NCI-H2029 treated with DMSO at 0.1 percent for 48 hours (cell line): ENCODE measurements around the gene ATAT1.
"Not testable (repeated sequence)": the region's sequence is repeated elsewhere in the genome, so short reads cannot be mapped to it uniquely, and the experiment has no call there.

Source experiments
- DNase-seq: peaks from one replicate; lab custom pipeline; 2025; lab: John Stamatoyannopoulos, UW

ATAT1 gene

DNA sequence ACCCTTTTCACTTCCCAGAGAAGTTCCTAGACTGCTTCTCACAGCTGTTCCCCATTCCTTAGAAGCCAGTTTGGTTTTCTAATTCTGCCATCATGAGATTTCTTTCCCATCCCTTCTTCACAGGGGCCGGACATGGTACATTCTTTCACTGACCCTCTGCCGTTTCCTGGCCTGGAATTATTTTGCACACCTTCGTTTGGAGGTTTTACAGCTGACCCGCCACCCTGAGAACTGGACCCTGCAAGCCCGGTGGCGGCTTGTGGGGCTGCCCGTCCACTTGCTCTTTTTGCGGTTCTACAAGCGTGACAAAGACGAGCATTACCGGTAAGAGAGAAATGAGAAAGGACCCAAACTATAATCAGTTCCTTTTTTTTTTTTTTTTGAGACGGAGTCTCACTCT is 24.5 kb downstream of the ATAT1 start:
- no peak for DNase-seq

DNA sequence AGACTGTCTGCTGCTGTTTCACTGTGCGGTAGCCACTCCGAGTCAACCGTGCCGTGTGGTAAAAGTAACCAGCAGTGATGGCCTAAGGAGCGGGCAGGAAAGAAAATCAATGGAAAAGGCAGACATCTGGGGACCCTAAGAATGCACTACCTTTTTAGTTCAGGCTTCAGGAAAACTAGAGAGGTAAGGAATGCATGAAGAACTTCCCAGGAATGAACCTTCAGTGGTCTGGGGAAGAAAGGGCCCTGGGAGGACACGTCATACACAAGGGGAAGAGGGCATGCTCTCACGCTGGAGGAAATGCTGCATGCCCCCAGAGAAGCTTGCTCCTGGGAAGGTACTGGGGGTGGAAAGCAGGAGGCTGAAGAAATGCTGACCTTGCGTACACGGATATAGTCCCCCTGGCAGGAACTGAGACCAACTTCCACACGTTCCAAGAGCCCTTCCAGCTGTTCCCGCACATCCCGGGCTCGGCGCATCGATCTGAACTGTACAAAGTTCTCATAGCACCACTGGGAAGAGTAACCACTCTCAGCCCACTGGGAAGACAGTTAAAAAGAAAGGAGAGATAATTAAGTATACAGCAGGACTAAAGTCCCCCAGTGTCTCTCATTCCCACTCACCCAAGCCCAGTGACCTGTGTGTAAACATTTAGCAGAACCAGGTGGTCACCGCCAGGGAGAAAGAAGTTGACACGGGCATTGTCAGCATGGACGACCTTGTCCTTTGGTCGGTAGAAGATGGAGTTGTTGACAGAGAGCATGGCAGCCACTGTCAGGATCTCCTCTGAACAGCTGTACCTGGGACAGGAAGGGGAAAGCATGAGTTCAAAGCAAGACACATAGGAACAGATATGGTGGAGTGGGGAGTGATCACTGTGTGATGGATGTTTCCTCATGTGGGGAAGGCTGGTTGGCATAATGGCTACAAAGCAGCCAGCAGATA is 28.4 kb downstream of the ATAT1 start:
- DNase-seq: no peak

DNA sequence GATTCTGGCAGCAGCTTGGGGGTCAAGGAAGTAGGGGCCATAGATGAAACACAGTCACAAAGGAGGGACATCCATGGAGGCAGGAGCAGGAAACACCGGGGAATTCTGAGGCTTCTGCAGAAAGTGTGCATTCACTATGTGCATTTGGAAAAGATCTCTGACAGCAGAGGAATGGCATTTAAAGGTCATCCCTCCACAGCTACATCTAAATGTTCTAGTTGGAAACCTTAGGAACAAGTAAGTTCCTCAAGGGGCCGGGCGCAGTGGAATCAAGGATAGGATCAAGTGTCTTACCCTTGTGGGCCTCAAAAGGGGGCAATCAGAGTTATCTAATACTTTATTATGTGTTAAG is 29.0 kb downstream of the ATAT1 start:
- no peak for DNase-seq

DNA sequence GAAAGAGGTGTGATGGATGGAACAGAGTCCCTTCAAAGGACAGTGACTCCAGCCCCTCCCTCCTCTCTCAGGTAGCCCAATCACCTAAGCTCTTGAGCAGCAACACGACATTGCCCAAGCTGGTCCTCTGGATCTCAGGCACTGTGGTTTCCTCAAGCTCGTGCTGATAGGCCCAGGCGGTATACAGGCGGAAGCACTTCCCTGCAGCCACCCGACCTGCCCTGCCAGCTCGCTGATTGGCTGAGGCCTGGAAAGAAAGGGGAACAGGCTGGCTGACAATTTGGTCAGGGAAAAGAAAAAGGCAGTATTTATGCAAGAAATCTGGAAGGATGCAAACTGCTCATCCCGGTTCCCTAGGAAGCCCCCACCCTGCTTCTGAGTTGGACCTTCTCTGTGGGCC is 29.8 kb downstream of the ATAT1 start:
- no peak for DNase-seq

DNA sequence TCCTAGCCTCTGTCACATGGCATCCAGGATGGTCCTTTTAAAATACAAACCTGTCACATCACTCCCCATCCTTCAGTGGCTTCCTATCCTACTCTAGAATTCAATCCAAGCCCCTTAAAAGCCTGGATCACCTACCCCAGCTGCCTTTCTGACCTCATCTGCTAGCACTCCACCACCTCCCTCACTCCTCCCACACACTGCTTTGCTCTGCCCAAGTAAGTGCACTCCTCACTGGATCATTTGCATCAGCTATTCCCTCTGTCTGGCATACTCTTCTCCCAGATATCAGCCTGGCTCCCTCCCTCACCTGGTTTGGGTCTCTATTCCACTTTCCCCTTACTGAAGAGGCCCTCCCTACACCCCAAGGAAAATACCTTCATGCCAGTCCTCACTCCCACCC is 30.8 kb downstream of the ATAT1 start:
- DNase-seq: no peak

DNA sequence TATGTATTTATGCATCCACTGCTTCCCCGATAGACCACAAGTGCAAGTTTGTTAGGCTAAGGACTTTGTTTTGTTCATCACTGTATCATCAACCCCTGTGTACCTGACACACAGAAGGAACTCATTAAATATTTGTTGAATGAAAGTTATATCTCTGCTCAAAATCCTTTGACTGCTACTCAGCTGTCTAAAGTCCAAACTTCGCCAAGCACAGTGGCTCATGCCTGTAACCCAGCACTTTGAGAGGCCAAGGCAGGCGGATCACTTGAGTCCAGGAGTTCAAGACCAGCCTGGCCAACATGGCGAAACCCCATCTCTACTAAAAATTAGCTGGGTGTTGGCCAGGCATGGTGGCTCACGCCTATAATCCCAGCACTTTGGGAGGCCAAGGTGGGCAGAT is 31.2 kb downstream of the ATAT1 start:
- not testable (repeated sequence) for DNase-seq

DNA sequence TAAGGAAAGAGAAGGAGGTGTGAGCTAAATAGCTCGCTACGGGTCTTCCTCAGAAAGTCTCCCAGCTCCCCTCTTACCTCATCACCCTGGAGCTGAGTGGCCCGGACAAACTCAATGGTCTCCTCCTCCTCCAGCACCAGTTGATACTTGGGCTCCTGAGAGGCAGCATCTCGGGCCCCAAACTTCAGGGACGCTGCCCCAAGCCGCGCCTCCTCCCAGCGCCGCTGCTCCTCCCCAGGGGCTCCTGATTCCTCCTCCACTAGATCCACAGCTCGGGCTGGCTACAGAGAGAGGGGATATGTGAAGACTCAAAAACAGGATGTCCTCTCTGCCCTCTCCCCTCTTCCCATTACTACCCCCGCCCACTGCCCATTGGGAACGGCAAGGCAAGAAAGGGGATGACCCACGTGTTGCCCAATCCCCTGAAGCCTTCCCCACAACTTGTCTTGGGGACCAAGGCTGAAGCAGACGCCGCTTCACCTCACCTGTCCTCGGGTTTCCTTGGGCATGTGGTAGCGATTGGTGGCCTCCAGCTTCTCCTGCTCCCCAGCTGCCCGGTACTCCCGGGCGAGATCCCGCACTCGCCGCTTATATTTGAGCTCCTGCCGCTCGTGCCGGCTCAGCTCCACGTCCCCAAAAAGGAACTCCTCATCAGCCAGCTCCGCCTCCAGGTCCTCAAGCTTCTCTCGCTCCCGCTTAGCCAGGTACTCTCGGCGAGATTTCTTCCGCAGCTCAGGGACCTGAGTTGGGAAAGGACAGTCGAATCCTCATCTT is 38.5 kb downstream of the ATAT1 start:
- DNase-seq: no peak

DNA sequence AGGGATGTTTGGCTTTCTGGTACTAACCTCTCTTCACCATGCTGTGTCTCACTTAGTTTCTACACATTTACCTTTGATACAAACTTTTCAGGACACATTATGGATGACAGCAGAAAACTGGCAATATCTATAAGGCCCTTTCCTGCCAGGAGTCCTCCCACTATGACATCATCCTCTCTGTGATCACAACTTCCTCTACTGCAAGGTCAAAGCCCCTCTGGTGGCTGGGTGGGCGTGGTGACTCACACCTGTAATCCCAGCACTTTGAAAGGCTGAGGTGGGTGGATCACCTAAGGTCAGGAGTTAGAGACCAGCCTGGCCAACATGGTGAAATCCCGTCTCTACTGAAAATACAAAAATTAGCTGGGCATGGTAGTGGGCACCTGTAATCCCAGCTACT is 39.6 kb downstream of the ATAT1 start:
- DNase-seq: not testable (repeated sequence)

DNA sequence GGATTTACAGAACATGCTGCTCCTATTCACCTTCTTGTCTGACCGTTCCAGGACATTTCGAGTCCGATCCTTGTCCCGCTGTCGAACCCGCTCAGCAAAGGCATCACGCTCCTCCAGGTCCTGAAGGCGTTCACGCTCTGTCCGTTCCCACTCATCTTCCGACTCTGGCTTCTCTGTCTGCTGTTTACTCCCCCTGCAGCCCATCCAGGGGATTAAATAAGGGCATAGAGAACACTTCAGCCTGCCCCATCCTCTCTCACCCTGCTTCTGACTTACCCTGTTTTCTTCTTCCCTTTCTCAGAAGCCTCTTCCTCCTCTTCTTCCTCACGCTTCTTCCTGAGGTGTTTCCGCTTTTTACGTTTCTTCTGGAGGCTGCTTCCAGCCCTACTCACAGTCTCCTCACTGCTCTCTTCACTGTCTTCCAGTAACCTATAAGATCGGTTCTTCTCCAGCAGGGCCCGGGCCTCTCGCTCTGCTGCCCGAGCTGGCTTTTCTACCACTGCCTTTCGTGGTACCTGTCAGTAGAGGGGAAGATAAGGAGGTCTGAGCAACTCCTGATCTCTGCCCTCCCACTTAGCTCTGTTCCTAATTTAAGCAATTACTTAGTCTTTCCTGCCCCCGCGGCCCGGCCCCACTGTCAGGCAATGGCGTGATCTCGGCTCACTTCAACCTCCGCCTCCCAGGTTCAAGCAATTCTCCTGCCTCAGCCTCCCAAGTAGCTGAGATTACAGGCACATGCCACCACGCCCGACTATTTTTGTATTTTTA is 44.3 kb downstream of the ATAT1 start:
- DNase-seq: no peak

DNA sequence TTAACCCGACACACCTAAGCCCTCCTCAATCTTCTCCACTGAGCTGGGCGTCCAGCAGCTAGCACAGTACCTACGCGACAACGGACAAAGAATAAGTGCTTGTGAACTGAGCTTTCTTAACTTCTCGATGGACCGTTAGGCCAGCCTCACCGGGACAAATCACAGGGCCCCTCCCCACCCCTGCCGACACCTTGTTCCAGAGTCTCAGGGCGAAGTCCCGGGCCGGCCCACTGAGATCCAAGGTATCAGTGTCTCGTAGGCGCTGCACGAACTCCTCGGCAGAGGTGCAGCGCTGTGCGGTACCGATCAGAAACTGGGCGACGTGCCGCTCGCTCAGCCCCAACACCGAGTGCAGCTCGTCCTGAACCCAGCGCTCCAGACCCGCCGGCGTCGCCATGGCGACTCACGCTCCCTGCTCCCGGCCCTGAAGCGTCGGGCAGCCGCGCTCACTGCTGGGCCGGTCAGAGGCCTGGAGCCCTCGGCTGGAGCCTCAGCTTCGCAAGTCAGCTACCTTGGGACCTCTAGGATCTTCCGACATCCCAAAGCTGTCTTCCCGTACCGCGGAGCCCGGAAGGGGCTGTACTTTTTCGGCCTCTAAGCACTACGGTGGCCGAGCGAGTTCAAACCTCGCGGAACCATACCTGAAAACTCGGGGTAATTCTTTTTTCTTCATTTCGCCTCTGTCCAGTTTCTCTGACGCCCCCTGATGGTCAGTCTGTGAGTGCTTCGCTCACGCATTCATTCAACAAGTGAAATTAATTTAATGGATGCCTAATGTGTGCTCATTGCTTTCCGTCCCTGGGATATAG is 46.0 kb downstream of the ATAT1 start, which contains the start of gene DHX16:
Gene DHX16, minus strand, starts transcription at position 562 of the 809 bp plus-strand sequence. Its CDS starts 165 bp downstream, at position 397.
- peak; percentile 87 for DNase-seq

DNA sequence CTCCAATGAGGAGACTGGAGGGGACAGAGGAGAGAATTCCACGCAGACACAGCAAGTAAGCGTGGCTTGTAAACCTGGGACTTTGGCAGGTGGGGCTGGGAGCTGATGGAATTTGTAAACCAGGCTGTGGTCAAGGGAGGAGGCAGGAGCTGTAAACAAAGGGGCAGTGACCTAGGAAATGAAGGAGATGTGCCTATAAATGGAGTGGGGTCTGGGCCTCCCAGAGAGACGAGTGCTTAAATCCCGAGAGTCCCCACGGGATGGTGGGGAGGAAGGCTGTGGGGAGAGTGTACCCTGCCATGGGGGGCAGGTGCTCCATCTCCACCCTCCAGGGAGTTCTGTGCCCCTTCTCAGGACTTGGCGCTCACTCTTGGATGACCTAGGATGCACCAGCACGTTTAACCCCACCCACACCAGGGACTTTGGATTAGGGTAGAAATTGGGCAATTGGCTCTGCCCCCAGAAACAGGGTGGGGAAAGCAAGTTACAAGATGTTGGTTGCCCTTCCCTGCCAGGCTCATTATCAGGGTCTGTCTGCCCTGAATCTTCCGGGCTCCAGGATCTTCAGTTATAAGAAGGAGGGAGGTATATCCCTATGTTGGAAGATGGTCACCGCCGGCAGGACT is 50.1 kb downstream of the ATAT1 start:
- DNase-seq: no peak

DNA sequence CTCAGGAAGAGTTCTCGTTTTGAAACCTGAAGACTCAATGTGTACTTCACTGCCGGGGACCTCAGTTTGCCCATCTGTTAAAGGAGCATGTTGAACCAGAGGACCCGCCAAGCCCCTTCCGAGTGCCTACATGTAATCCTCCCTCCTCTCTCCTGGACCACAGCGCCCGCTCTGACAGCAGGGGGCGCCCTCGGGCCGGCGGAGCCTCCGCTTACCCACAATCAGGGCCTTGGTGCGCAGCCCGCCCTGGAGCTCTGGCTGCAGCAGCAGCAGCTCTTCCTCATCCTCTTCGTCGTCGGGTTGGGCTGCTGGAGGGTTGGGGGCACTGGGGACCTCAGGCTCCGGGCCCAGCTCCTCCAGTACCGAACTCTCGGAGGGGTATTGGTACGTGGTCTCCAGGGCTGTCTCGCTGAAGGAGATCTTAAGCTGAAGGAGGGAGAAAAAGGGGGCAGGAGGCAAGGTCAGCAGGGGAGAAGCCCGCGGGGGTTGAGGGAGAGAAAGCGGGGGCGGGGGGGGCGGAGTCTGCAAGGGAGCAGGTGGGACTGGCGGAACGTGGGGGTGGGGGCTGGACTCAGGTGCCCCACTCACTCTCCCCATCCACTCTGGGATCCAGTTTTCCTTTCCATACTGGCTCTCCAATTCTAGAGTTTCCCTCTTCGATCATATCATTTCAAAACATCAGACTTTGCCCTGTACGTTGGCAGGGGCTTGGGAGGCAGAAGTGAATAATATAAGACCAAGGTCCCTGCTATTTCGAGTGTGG is 52.5 kb downstream of the ATAT1 start:
- peak; percentile 62 for DNase-seq

DNA sequence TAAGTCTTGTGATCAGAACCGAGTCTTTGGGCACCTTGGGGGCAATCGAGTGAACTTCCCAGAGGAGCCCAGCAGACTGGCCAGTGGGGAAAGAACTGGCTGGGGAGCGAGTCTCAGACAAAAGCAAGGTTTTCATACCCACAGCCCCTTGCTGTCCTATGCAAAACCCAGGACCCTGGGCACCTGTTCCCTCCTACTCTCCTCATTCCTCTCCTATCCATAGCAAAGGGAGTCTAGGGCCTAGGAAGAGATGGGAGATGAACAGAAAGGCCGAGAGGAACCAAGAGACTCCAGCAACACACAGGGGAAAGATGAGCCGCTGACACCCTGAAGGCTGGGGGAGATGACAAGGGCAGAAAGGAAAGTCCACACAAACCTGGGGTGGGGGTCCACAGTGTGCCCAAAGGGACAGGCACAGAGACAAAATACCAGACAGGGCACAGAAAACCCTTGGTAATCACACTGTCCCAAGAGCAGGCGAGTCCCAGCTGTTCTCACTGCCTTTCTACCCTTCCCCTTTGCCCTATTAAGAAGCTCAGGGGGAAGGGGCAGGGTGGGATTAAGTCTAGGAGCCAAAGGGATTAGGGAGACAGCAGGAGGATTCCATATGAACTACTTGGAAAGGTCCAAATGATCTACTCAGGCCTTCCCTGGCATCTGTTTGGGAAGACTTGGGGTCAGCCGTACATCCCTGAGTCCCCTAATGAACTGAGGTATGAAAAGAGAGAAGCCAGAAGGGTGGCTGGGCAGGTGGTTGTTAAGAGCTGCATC is 53.3 kb downstream of the ATAT1 start:
- no peak for DNase-seq

DNA sequence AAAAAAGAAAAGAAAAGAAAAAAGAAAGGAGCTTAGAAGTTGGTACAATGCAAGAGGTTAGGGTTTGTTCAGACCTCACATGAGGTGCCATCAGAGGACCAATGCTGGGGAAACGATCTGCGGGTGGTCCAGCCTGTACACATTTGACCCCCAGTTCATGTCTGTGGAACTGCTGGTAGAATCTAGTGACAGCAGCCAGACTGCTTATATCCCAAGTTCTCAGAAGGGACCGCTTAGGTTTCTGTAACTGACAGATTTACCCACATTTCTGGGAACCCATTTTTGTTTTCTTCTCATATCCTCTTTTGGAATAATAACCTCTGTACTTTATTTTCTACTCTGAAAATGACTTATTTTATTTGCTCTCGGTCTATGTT is 55.1 kb downstream of the ATAT1 start:
- DNase-seq: no peak

DNA sequence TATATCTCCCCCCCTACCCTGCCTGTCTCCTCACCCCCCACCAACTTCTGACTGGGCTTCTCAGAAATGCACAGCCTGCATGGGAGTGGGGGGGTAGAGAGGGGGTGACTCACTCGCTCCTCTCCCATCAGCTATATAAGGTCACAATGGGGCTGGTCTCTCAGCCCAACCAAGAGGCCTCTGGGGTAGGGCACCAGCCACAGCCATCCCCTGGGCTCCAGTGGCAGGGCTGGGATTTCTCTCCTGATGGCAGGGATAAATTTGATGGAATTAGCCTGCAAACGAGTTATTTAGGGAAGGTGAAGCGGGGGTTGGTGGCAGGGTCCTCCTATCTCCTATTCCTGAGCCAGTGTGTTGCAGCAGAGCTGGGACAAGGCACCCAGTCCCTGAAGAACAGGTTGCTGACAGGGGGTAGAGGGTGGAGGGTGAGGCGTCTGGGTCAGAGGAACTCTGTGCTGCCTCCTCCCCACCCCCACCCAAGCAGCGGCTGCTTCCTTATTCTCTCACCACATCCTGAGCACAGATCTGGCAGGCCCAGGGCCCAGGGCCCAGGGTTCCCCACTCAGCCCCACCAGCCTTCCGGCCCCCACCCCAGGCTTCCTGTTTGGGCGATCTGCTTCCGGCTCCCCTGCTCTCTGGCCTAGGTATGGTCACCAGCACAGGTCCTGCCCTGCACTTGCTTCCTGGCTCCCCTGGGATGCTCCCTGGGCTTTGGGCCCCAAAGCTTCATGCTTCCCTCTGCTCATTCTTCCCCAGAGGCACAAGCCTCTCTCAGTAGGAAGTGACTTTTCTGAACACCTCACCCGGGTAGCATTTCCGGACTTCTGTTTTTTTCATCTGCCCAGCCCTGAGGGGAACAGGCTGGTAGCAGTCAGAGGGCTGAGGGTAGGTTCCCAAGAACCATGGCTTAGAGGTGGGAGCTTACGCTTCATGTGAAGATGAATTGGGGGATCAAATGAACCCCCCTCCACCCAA is 55.8 kb downstream of the ATAT1 start:
- DNase-seq: no peak

DNA sequence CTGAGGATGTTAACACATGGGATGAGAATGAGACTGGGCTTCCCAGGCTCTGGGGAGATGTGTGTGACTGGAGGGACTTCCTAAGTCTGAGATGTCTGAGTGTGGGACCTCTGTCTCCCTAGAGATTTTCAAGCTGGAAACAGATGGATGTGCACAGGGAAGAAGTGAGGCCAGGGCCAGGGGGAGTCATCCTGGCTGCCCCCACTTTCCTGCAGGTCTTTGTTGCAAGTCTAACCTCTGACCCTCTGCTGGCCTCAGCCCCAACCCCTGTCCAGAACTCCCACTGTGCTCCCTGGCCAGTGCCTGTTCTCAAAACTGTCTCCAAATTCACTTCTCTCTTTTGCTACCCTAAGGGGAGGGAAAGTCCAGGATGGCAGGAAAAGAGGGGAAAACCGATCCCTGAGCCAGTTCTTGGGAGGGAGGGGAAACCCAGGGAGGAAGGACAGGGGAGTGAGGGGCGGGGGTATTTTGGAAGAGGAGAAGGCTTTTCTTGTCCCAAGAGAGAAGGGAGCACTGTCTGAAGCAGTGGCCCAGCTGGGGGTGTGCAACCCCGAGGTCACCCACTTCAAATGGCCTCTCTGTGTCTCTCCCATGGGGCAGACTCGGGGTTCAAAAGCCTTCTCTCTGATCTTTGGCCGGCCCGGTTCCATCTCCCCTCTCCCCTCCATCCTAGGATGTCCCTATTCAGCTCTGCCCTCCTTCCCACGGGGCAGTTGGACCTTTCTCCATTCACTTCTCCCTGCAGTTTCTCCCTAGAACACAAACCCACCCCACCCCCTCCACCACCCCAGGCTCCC is 56.7 kb downstream of the ATAT1 start:
- DNase-seq: no peak

DNA sequence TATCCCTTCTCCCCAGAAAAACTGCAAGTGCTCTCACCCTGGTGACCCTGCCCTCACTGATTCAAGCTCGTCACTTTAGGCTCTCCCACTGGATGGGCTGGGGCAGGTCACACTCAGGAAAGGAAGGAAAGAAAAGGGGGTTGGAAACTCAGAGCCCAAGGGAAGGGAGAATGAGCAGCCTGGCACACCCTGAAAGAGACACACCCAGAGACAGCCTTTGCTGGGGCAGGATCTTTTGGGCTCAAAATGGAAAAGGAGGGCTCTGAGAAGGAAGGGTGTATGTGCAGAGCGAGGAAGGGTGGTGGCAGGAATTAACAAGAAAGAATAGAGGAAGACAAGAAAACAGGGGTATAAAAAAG is 57.3 kb downstream of the ATAT1 start:
- DNase-seq: no peak
